K562 (cell line): Measurements from ENCODE around the gene SDCBP2. TPM values are rescaled to one million over a fixed set of nuclear protein-coding genes. Genes with fewer than 3 reads are reported as not detected.

ENCODE experiments used
- ATAC-seq: fragments of 200-7000 bp; cut with Tn5 transposase; 3 replicates; pipeline ENCODE4 v1.9.1; 2020; ENCODE audit warnings: moderate library complexity
- BruUV-seq: library from RNA; stranded (reverse); fragments of 400-500 nt; replicated peaks from 2 replicates; lab custom pipeline; 2021; lab: Mats Ljungman, UMichigan
- CTCF ChIA-PET: fragments of 300-600 bp; formaldehyde crosslinking; extraction: SDS; loops from one replicate; lab custom pipeline; 2021; ENCODE audit warnings: low intra/inter-chr PET ratio; lab: Yijun Ruan, JAX
- POLR2A ChIA-PET: fragments of 300-600, 350-650 bp; sonication (Branson Sonifier 250); formaldehyde crosslinking; extraction: SDS; loops from one replicate; lab custom pipeline; 2021; ENCODE audit warnings: antibody characterized with exemption, inconsistent platforms; lab: Yijun Ruan, JAX
- DNase-seq, 4 experiments: peaks; one replicate each; pipeline versions ENCODE4 v3.0.0 to v3.0.0-alpha.2; 2011 to 2018; ENCODE audit warnings: low spot score in 3 of 4, mixed read lengths in 3 of 4; ENCODE audit errors: extremely low read depth in 1 of 4
- FAIRE-seq: peaks from 2 replicates; lab custom pipeline; 2011; peaks lifted over from hg19 to GRCh38; lab: Jason Lieb, UNC
- H2AFZ ChIP-seq: 2 replicates; pipeline ENCODE4 v1.6.0; 2011; ENCODE audit warnings: low read depth, low read length, control low read depth, inconsistent platforms
- H3K27ac ChIP-seq: fragments of 200-600 bp; 3 replicates; pipeline ENCODE4 v1.8.0; 2011; ENCODE audit warnings: low read depth, mild to moderate bottlenecking, control low read depth, inconsistent platforms, low read length, moderate library complexity, mixed read lengths; ENCODE audit errors: extremely low read depth
- H3K27me3 ChIP-seq, 2 experiments: fragments of 300-600 bp in 1 of 2; 2 replicates in 1 of 2; 3 replicates in 1 of 2; pipeline versions ENCODE4 v1.6.0 to v1.8.0; 2011; ENCODE audit warnings: inconsistent platforms in 2 of 2, low read length in 2 of 2, mild to moderate bottlenecking in 1 of 2, mixed read lengths in 1 of 2, moderate library complexity in 1 of 2; ENCODE audit not compliant: control insufficient read depth in 2 of 2, insufficient read depth in 2 of 2
- H3K36me3 ChIP-seq: fragments of 300-600 bp; 3 replicates; pipeline ENCODE4 v1.8.0; 2011; ENCODE audit warnings: mild to moderate bottlenecking, low read length, inconsistent platforms; ENCODE audit not compliant: control insufficient read depth, insufficient read depth
- H3K4me1 ChIP-seq, 2 experiments: fragments of 200-600 bp in 1 of 2; replicated peaks in 1 of 2; 2 replicates in 1 of 2; 3 replicates in 1 of 2; pipeline versions ENCODE4 v1.5.1 to v1.8.0; 2011; ENCODE audit warnings: inconsistent platforms in 2 of 2, low read length in 2 of 2, mild to moderate bottlenecking in 1 of 2, mixed read lengths in 1 of 2, moderate library complexity in 1 of 2; ENCODE audit not compliant: control insufficient read depth in 2 of 2, insufficient read depth in 2 of 2
- H3K4me2 ChIP-seq: 2 replicates; pipeline ENCODE4 v1.6.1; 2011; ENCODE audit warnings: low read length, control low read depth, inconsistent platforms, mixed read lengths; ENCODE audit not compliant: insufficient read depth
- H3K4me3 ChIP-seq: fragments of 200-600 bp; sonication (generic), shearing (Covaris generic); 2 replicates; pipeline ENCODE4 v1.5.1; 2016; ENCODE audit warnings: control low read depth, inconsistent platforms
- H3K79me2 ChIP-seq: fragments of 200-600 bp; 3 replicates; pipeline ENCODE4 v1.8.0; 2011; ENCODE audit warnings: low read length, inconsistent platforms; ENCODE audit not compliant: control insufficient read depth, insufficient read depth
- H3K9ac ChIP-seq, 2 experiments: 2 replicates each; pipeline versions ENCODE4 v1.6.0 to v1.6.1; 2011; ENCODE audit warnings: low read depth in 2 of 2, low read length in 2 of 2, control low read depth in 1 of 2, inconsistent platforms in 1 of 2, mild to moderate bottlenecking in 1 of 2, mixed read lengths in 1 of 2; ENCODE audit not compliant: insufficient read depth in 1 of 2
- H3K9me1 ChIP-seq: one replicate; pipeline ENCODE4 v1.6.0; 2011; ENCODE audit warnings: inconsistent platforms, mild to moderate bottlenecking, low read length, moderate library complexity; ENCODE audit not compliant: control insufficient read depth, insufficient read depth
- H3K9me3 ChIP-seq: replicated peaks from 2 replicates; pipeline ENCODE4 v1.5.1; 2011; ENCODE audit warnings: low read depth, low read length, inconsistent platforms; ENCODE audit not compliant: control insufficient read depth, insufficient read depth
- H4K20me1 ChIP-seq: replicated peaks from 2 replicates; pipeline ENCODE4 v1.6.1; 2011; ENCODE audit warnings: low read length, inconsistent platforms, mixed read lengths; ENCODE audit not compliant: control insufficient read depth, insufficient read depth
- DIDO1 ChIP-seq: fragments of 450-650 bp; IDR thresholded peaks from 2 replicates; pipeline ENCODE4 v1.6.1; 2016; ENCODE audit warnings: low read depth, missing biosample characterization, missing genetic modification characterization
- POLR2AphosphoS5 ChIP-seq: IDR thresholded peaks from 2 replicates; pipeline ENCODE4 v1.6.1; 2011; ENCODE audit warnings: mild to moderate bottlenecking, low read depth, low read length, moderate library complexity; ENCODE audit not compliant: control insufficient read depth, insufficient read depth
- ZNF699 ChIP-seq: fragments of 250-450 bp; sonication (Bioruptor Pico); IDR thresholded peaks from 2 replicates; pipeline ENCODE4 v1.8.0; 2021; ENCODE audit warnings: mild to moderate bottlenecking, moderate library complexity; ENCODE audit not compliant: insufficient replicate concordance
- WGBS: fragments of 100-300 bp; shearing (Covaris generic); methylation state at CpG from one replicate; pipeline ENCODE4 v1.1.6; 2016; ENCODE audit warnings: low coverage, mixed read lengths; ENCODE audit not compliant: insufficient coverage; ENCODE audit errors: missing lambda C conversion rate; 5-methylcytosine and 5-hydroxymethylcytosine counted together
- in situ Hi-C: fragments of 300-500 bp; cut with MboI; formaldehyde crosslinking; loops from 4 replicates; pipeline ENCODE4 v1.15.0; 2018; ENCODE audit warnings: inconsistent platforms, mixed read lengths
- intact Hi-C: fragments of 100-400 bp; cut with micrococcal nuclease; formaldehyde crosslinking; loops from 2 replicates; pipeline ENCODE4 v1.14.2; 2022
- polyA plus RNA-seq, 8 experiments: library from polyadenylated mRNA; depleted of rRNA in 4 of 8; stranded (reverse) in 5 of 8; unstranded in 3 of 8; fragments of >200 nt; fragmentation: Nextera tagmentation in 2 of 8; fragmentation: Illumina TruSeq in 1 of 8; extraction: Ambion mirVana in 2 of 8; extraction: Trizol in 1 of 8; gene quantifications; 2 replicates each; pipeline versions ENCODE4 v1.2.1 to v1.2.3, GENCODE V29; 2011 to 2014; ENCODE audit warnings: inconsistent platforms in 1 of 8, missing spikeins in 1 of 8
- total RNA-seq, 7 experiments: library from RNA; depleted of rRNA in 6 of 7; stranded (reverse); fragments of >200 nt in 6 of 7; fragmentation: Illumina TruSeq in 2 of 7; extraction: Trizol in 2 of 7; gene quantifications; 2 replicates each; pipeline versions ENCODE4 v1.2.1 to v1.2.3, GENCODE V29; 2011 to 2021; ENCODE audit warnings: low replicate concordance in 1 of 7
- TF ChIP-seq, protein P1 (sequence below): fragments of 450-650 bp; IDR thresholded peaks from 2 replicates; pipeline ENCODE4 v1.6.1; 2016; ENCODE audit warnings: mild to moderate bottlenecking, moderate library complexity

Gene SDCBP2
- total and polyA plus RNA-seq, 9 of the 15 experiments (the other 6 are each of a cell fraction or from before 2014, with no cell fraction given) = 0.06 to 1.2 (median 0.80) TPM

DNA sequence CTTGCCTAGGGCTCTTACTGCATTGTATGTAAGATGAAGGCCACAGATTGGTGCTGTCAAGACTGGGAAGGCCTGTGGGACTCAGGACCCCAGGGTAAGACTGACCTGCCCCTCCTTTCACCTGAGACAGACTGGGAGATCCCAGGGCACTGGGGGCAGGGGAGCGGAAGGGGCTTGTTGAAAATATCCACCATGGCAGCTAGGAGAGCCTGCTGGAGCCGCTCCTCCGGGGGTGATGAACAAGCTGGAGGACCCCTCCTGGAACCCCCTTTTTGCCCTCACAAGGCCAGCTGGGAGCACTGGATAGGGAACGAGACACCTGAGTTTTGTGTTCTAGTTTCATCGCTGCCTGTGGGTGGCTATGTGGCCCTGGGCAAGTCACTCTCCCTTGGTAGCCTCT lies 9.2 kb upstream of the SDCBP2 start:
- ATAC-seq (no peak), DNase-seq (no peak), FAIRE-seq (no peak)
- Histone ChIP-seq H3K4me3 (no peak overlapping the region), H3K27ac (no peak overlapping the region), H3K9me1 (no peaks in the 10 kb centered on the region), H2AFZ (no peak overlapping the region), H3K4me2 (no peak overlapping the region), H3K36me3 (no peaks in the 10 kb centered on the region), H3K79me2 (no peaks in the 10 kb centered on the region), H3K4me1 (peaks cover 0 to 4% of the 10 kb centered on the region in 2 experiments; a peak in 2 of 5 replicates), H3K27me3 (no peaks in the 10 kb centered on the region), H4K20me1 (peaks cover 11% of the 10 kb centered on the region; the same call in 1 of the 2 replicates), H3K9me3 (no peaks in the 10 kb centered on the region), H3K9ac (no peak overlapping the region; a peak in 1 of 4 replicates)
- CTCF ChIA-PET = no interaction called here
- in situ Hi-C loops = no loop called here
- intact Hi-C loops = no loop called here
- WGBS = no CpG with 5 or more reads among the region's 5 CpGs
- POLR2A ChIA-PET = no interaction called here
- TF ChIP-seq POLR2AphosphoS5 = no peak
- BruUV-seq = no TSS peak

GRCh38 chr20:1337441-1337840 lies 8.5 kb upstream of the SDCBP2 start:
- H3K27ac ChIP-seq = no peak overlapping the region
- no peak overlapping the region for H3K9ac ChIP-seq
- no peaks in the 10 kb centered on the region for H3K79me2 ChIP-seq
- no peak overlapping the region for H3K4me3 ChIP-seq
- peaks cover 5% of the 10 kb centered on the region; the same call in 1 of the 3 replicates for H3K36me3 ChIP-seq
- POLR2A ChIA-PET = no interaction called here
- no peak for DNase-seq
- in situ Hi-C loops = no loop called here
- BruUV-seq = no TSS peak
- H3K4me1 ChIP-seq = peaks cover 0 to 4% of the 10 kb centered on the region in 2 experiments; a peak in 2 of 5 replicates
- peaks cover 11% of the 10 kb centered on the region; the same call in 1 of the 2 replicates for H4K20me1 ChIP-seq
- intact Hi-C loops = no loop called here
- 69% methylated on average over 4 of the region's 5 CpGs for WGBS
- no peak overlapping the region for H2AFZ ChIP-seq
- H3K9me3 ChIP-seq = no peaks in the 10 kb centered on the region
- no peak overlapping the region for H3K4me2 ChIP-seq
- no peak for ATAC-seq
- no peak for FAIRE-seq
- no peaks in the 10 kb centered on the region for H3K9me1 ChIP-seq
- CTCF ChIA-PET = no interaction called here
- H3K27me3 ChIP-seq = no peaks in the 10 kb centered on the region
- TF ChIP-seq, protein P1, sequence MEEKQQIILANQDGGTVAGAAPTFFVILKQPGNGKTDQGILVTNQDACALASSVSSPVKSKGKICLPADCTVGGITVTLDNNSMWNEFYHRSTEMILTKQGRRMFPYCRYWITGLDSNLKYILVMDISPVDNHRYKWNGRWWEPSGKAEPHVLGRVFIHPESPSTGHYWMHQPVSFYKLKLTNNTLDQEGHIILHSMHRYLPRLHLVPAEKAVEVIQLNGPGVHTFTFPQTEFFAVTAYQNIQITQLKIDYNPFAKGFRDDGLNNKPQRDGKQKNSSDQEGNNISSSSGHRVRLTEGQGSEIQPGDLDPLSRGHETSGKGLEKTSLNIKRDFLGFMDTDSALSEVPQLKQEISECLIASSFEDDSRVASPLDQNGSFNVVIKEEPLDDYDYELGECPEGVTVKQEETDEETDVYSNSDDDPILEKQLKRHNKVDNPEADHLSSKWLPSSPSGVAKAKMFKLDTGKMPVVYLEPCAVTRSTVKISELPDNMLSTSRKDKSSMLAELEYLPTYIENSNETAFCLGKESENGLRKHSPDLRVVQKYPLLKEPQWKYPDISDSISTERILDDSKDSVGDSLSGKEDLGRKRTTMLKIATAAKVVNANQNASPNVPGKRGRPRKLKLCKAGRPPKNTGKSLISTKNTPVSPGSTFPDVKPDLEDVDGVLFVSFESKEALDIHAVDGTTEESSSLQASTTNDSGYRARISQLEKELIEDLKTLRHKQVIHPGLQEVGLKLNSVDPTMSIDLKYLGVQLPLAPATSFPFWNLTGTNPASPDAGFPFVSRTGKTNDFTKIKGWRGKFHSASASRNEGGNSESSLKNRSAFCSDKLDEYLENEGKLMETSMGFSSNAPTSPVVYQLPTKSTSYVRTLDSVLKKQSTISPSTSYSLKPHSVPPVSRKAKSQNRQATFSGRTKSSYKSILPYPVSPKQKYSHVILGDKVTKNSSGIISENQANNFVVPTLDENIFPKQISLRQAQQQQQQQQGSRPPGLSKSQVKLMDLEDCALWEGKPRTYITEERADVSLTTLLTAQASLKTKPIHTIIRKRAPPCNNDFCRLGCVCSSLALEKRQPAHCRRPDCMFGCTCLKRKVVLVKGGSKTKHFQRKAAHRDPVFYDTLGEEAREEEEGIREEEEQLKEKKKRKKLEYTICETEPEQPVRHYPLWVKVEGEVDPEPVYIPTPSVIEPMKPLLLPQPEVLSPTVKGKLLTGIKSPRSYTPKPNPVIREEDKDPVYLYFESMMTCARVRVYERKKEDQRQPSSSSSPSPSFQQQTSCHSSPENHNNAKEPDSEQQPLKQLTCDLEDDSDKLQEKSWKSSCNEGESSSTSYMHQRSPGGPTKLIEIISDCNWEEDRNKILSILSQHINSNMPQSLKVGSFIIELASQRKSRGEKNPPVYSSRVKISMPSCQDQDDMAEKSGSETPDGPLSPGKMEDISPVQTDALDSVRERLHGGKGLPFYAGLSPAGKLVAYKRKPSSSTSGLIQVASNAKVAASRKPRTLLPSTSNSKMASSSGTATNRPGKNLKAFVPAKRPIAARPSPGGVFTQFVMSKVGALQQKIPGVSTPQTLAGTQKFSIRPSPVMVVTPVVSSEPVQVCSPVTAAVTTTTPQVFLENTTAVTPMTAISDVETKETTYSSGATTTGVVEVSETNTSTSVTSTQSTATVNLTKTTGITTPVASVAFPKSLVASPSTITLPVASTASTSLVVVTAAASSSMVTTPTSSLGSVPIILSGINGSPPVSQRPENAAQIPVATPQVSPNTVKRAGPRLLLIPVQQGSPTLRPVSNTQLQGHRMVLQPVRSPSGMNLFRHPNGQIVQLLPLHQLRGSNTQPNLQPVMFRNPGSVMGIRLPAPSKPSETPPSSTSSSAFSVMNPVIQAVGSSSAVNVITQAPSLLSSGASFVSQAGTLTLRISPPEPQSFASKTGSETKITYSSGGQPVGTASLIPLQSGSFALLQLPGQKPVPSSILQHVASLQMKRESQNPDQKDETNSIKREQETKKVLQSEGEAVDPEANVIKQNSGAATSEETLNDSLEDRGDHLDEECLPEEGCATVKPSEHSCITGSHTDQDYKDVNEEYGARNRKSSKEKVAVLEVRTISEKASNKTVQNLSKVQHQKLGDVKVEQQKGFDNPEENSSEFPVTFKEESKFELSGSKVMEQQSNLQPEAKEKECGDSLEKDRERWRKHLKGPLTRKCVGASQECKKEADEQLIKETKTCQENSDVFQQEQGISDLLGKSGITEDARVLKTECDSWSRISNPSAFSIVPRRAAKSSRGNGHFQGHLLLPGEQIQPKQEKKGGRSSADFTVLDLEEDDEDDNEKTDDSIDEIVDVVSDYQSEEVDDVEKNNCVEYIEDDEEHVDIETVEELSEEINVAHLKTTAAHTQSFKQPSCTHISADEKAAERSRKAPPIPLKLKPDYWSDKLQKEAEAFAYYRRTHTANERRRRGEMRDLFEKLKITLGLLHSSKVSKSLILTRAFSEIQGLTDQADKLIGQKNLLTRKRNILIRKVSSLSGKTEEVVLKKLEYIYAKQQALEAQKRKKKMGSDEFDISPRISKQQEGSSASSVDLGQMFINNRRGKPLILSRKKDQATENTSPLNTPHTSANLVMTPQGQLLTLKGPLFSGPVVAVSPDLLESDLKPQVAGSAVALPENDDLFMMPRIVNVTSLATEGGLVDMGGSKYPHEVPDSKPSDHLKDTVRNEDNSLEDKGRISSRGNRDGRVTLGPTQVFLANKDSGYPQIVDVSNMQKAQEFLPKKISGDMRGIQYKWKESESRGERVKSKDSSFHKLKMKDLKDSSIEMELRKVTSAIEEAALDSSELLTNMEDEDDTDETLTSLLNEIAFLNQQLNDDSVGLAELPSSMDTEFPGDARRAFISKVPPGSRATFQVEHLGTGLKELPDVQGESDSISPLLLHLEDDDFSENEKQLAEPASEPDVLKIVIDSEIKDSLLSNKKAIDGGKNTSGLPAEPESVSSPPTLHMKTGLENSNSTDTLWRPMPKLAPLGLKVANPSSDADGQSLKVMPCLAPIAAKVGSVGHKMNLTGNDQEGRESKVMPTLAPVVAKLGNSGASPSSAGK = no peak
- TF ChIP-seq ZNF699 (CRISPR knock-in tag) (no peak), DIDO1 (tag) (no peak)
